ENCODE results near the gene C5orf22.

Gene C5orf22

GRCh38 chr5:31531543-31531887 lies 586 bp upstream of the C5orf22 start:
- TF ChIP-seq, protein P1, sequence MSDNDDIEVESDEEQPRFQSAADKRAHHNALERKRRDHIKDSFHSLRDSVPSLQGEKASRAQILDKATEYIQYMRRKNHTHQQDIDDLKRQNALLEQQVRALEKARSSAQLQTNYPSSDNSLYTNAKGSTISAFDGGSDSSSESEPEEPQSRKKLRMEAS (IDR thresholded peaks at IDR 0.05): no peak

DNA sequence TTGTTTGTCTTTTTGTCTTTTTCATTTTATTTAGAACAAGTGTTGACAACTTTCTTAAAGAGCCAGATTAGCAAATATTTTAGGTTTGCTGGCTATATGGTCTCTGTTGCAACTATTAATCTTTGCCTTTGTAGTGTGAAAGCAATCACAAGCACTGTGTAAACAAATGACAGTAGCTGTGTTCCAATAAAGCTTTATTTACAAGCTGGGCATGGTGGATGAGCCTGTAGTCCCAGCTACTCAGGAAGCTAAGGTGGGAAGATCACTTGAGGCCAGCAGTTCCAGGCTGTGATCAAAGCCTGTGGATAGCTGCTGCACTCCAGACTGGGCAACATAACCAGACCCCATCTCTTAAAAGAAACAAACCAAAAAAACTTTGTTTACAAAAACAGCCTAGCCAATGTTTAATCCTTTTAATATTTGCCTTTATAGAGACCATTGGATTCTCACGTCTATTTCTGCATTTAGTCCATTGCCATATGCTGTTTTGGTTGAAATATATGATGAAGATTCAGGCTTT lies 2.5 kb downstream of the C5orf22 start:
- TF ChIP-seq TCF12 (IDR thresholded peaks at IDR 0.05; ENCODE audit: low read depth) (no peak), EP300 (IDR thresholded peaks at IDR 0.05; ENCODE audit: borderline replicate concordance) (no peak)

- no peak for TF ChIP-seq TCF12 (IDR thresholded peaks at IDR 0.05; ENCODE audit: low read depth)
- no peak for TF ChIP-seq NFIC (IDR thresholded peaks at IDR 0.05)
- TF ChIP-seq TAF1 (IDR thresholded peaks at IDR 0.05; ENCODE audit: low read depth): no peak
Measured at GRCh38 chr5:31536873-31537272, 4.8 kb downstream of the C5orf22 start.

- no peak for TF ChIP-seq USF1 (IDR thresholded peaks at IDR 0.05)
- TF ChIP-seq, protein P1 (IDR thresholded peaks at IDR 0.05): no peak
- TF ChIP-seq, protein P2, sequence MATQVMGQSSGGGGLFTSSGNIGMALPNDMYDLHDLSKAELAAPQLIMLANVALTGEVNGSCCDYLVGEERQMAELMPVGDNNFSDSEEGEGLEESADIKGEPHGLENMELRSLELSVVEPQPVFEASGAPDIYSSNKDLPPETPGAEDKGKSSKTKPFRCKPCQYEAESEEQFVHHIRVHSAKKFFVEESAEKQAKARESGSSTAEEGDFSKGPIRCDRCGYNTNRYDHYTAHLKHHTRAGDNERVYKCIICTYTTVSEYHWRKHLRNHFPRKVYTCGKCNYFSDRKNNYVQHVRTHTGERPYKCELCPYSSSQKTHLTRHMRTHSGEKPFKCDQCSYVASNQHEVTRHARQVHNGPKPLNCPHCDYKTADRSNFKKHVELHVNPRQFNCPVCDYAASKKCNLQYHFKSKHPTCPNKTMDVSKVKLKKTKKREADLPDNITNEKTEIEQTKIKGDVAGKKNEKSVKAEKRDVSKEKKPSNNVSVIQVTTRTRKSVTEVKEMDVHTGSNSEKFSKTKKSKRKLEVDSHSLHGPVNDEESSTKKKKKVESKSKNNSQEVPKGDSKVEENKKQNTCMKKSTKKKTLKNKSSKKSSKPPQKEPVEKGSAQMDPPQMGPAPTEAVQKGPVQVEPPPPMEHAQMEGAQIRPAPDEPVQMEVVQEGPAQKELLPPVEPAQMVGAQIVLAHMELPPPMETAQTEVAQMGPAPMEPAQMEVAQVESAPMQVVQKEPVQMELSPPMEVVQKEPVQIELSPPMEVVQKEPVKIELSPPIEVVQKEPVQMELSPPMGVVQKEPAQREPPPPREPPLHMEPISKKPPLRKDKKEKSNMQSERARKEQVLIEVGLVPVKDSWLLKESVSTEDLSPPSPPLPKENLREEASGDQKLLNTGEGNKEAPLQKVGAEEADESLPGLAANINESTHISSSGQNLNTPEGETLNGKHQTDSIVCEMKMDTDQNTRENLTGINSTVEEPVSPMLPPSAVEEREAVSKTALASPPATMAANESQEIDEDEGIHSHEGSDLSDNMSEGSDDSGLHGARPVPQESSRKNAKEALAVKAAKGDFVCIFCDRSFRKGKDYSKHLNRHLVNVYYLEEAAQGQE (IDR thresholded peaks at IDR 0.05; ENCODE audit: low read depth): no peak
- no peak for TF ChIP-seq ZBTB7A (IDR thresholded peaks at IDR 0.05; ENCODE audit: low read depth)
- no peak for TF ChIP-seq CEBPB (IDR thresholded peaks at IDR 0.05)
- no peak for TF ChIP-seq EGR1 (IDR thresholded peaks at IDR 0.05)
- no peak for TF ChIP-seq FOXM1 (IDR thresholded peaks at IDR 0.05; ENCODE audit: borderline replicate concordance, low read depth)
- no peak for TF ChIP-seq EP300 (IDR thresholded peaks at IDR 0.05; ENCODE audit: borderline replicate concordance)
Measured at GRCh38 chr5:31537349-31537748, 5.2 kb downstream of the C5orf22 start.

DNA sequence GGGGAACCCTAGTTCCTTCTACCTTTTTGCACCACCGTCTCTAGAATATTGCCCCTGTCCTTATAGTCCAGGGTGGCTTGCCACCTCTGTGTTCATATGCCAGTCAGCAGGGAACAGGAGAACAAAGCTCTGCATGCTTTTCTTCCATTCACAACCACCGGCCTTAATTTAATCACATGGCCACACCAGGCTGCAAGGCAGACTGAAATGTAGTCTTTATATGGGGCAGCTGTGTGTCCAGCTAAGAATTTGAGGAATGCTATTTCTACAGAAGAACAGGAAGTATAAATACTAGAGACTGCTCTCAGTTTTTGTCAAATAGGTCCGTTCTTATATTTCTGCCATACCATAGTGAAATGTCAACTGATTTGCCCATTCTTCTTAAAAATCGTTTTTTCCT lies 5.8 kb downstream of the C5orf22 start:
- TF ChIP-seq TEAD4 (IDR thresholded peaks at IDR 0.05) (no peak), TAF1 (IDR thresholded peaks at IDR 0.05; ENCODE audit: low read depth) (no peak), NFIC (IDR thresholded peaks at IDR 0.05) (no peak), USF1 (IDR thresholded peaks at IDR 0.05) (no peak), RAD21 (IDR thresholded peaks at IDR 0.05; ENCODE audit: low read depth) (no peak), YY1 (IDR thresholded peaks at IDR 0.05; ENCODE audit: low read depth) (no peak), FOXM1 (IDR thresholded peaks at IDR 0.05; ENCODE audit: borderline replicate concordance, low read depth) (no peak), EP300 (IDR thresholded peaks at IDR 0.05; ENCODE audit: borderline replicate concordance) (no peak), ZBTB7A (IDR thresholded peaks at IDR 0.05; ENCODE audit: low read depth) (no peak), CEBPB (IDR thresholded peaks at IDR 0.05) (no peak), CREB1 (IDR thresholded peaks at IDR 0.05; ENCODE audit: low read depth) (no peak), EGR1 (IDR thresholded peaks at IDR 0.05) (no peak), TCF12 (IDR thresholded peaks at IDR 0.05; ENCODE audit: low read depth) (no peak)
- TF ChIP-seq, protein P1 (IDR thresholded peaks at IDR 0.05): no peak
- TF ChIP-seq, protein P2 (IDR thresholded peaks at IDR 0.05; ENCODE audit: low read depth): no peak

- TF ChIP-seq TEAD4 (IDR thresholded peaks at IDR 0.05) (no peak), ZBTB7A (IDR thresholded peaks at IDR 0.05; ENCODE audit: low read depth) (no peak), USF1 (IDR thresholded peaks at IDR 0.05) (no peak), TAF1 (IDR thresholded peaks at IDR 0.05; ENCODE audit: low read depth) (no peak), FOXM1 (IDR thresholded peaks at IDR 0.05; ENCODE audit: borderline replicate concordance, low read depth) (no peak), TCF12 (IDR thresholded peaks at IDR 0.05; ENCODE audit: low read depth) (no peak), CEBPB (IDR thresholded peaks at IDR 0.05) (no peak), EGR1 (IDR thresholded peaks at IDR 0.05) (no peak), EP300 (IDR thresholded peaks at IDR 0.05; ENCODE audit: borderline replicate concordance) (no peak), RAD21 (IDR thresholded peaks at IDR 0.05; ENCODE audit: low read depth) (no peak), YY1 (IDR thresholded peaks at IDR 0.05; ENCODE audit: low read depth) (no peak), NFIC (IDR thresholded peaks at IDR 0.05) (no peak), CREB1 (IDR thresholded peaks at IDR 0.05; ENCODE audit: low read depth) (no peak)
- TF ChIP-seq, protein P2 (IDR thresholded peaks at IDR 0.05; ENCODE audit: low read depth): no peak
- TF ChIP-seq, protein P1 (IDR thresholded peaks at IDR 0.05): no peak
Measured at GRCh38 chr5:31551878-31552277, 19.8 kb downstream of the C5orf22 start.
